Neural progenitor cell (in vitro differentiated cells): ENCODE data around the gene MAGEB17.

Experiments used
- CTCF ChIP-seq: fragments of 200-600 bp; sonication (generic); IDR thresholded peaks from 2 replicates; pipeline ENCODE4 v1.5.1; 2017; ENCODE audit warnings: antibody characterized with exemption, mild to moderate bottlenecking
- EZH2 ChIP-seq: fragments of 200-600 bp; sonication (generic); IDR thresholded peaks from 2 replicates; pipeline ENCODE4 v1.6.1; 2017; ENCODE audit warnings: antibody characterized with exemption, mild to moderate bottlenecking, moderate library complexity
- EZH2phosphoT487 ChIP-seq: fragments of 200-600 bp; sonication (generic); IDR thresholded peaks from 2 replicates; pipeline ENCODE4 v1.6.1; 2017; ENCODE audit warnings: antibody characterized with exemption

GRCh38 chrX:16213961-16214360 is 46.7 kb downstream of the MAGEB17 start:
- TF ChIP-seq CTCF: no peak
- TF ChIP-seq EZH2: no peak
- TF ChIP-seq EZH2phosphoT487: no peak
